Kidney (tissue), 14 donors: ENCODE measurements around the gene SORCS2. TPM values are rescaled to one million over a fixed set of nuclear protein-coding genes. Genes with fewer than 3 reads are reported as not detected.

Experiments used
- DNase-seq, 5 donors: peaks; one replicate each; pipeline ENCODE4 v3.0.0-alpha.2; 2013 to 2020
- FAIRE-seq: peaks from 2 replicates; lab custom pipeline; 2012; peaks lifted over from hg19 to GRCh38; lab: Jason Lieb, UNC
- H3K27ac ChIP-seq, 2 donors: one replicate each; pipeline ENCODE4 v1.7.0; 2013; ENCODE audit warnings: low read depth in 2 of 2, low read length in 2 of 2, inconsistent platforms in 1 of 2
- H3K27me3 ChIP-seq: one replicate; pipeline ENCODE4 v1.7.1; 2013; ENCODE audit warnings: low read length, inconsistent platforms; ENCODE audit not compliant: control insufficient read depth, insufficient read depth
- H3K36me3 ChIP-seq, 3 donors: one replicate each; pipeline versions ENCODE4 v1.7.0 to v1.7.1; 2013; ENCODE audit warnings: low read length in 3 of 3, control low read depth in 1 of 3, inconsistent platforms in 1 of 3; ENCODE audit not compliant: insufficient read depth in 3 of 3, control insufficient read depth in 2 of 3
- H3K4me1 ChIP-seq, 3 donors: one replicate each; pipeline versions ENCODE4 v1.7.0 to v1.7.1; 2013; ENCODE audit warnings: low read length in 3 of 3, inconsistent platforms in 1 of 3, low read depth in 1 of 3; ENCODE audit not compliant: control insufficient read depth in 2 of 3, insufficient read depth in 2 of 3
- H3K4me3 ChIP-seq, 3 donors: one replicate each; pipeline versions ENCODE4 v1.7.0 to v1.8.1; 2013; ENCODE audit warnings: low read length in 3 of 3, control low read depth in 1 of 3, inconsistent platforms in 1 of 3
- H3K9ac ChIP-seq, 3 donors: one replicate each; pipeline versions ENCODE4 v1.7.0 to v1.7.1; 2013; ENCODE audit warnings: low read length in 3 of 3, control low read depth in 1 of 3, inconsistent platforms in 1 of 3
- H3K9me3 ChIP-seq, 3 donors: one replicate each; pipeline versions ENCODE4 v1.7.0 to v1.7.1; 2013; ENCODE audit warnings: low read length in 3 of 3, control low read depth in 1 of 3, inconsistent platforms in 1 of 3; ENCODE audit not compliant: control insufficient read depth in 2 of 3, insufficient read depth in 1 of 3
- CTCF ChIP-seq: IDR thresholded peaks from 3 replicates; pipeline ENCODE4 v1.5.1; 2012; ENCODE audit warnings: mild to moderate bottlenecking, moderate library complexity, borderline replicate concordance; ENCODE audit not compliant: insufficient read depth; ENCODE audit errors: extremely low read depth
- intact Hi-C: fragments of 100-400 bp; cut with DNase I; formaldehyde crosslinking; loops from one replicate; pipeline ENCODE4 v1.11.1; 2022
- polyA plus RNA-seq: library from polyadenylated mRNA; stranded (reverse); fragments of 350-450 nt; fragmentation: Illumina TruSeq; extraction: RNeasy Lipid Tissue Mini Kit (QIAGEN cat#74804); gene quantifications from one replicate; pipeline ENCODE4 v1.2.3, GENCODE V29; 2014; ENCODE audit warnings: low read depth, low replicate concordance; ENCODE audit not compliant: insufficient read depth
- total RNA-seq: library from RNA; stranded (reverse); fragmentation: NEBNext Ultra II Directional; extraction: Animal tissue kit (Norgen Biotek cat#: 25700); gene quantifications from one replicate; pipeline ENCODE4 v1.2.1, GENCODE V29; 2021
- donor health status: control.
- donor health status: control.
- donor health status: control.
- donor health status: control.
- donor health status: control.
- donor health status: DM: yes; HTN: yes; CAD: no.
- donor health status: Normal renal cell carcinoma (clear cell type).

Gene SORCS2
- total and polyA plus RNA-seq, 2 donors from 2014 or later = 6.1 to 9.1 TPM

GRCh38 chr4:7289589-7289988 lies 97.3 kb downstream of the SORCS2 start:
- H3K4me1 ChIP-seq = peaks cover 0 to 21% (median 0%) of the 10 kb centered on the region in 3 donors
- intact Hi-C loops = no loop called here
- no peaks in the 10 kb centered on the region for H3K36me3 ChIP-seq
- no peak for FAIRE-seq
- H3K9ac ChIP-seq = no peak overlapping the region
- H3K4me3 ChIP-seq = no peak overlapping the region
- H3K27ac ChIP-seq = no peak overlapping the region
- H3K27me3 ChIP-seq = no peaks in the 10 kb centered on the region
- DNase-seq = peak in 3 of 5 donors; percentile 42 to 57 (median 45)
- no peaks in the 10 kb centered on the region for H3K9me3 ChIP-seq
- TF ChIP-seq CTCF = no peak

- intact Hi-C loops = loop anchor here (10.0 kb wide), 1 partner anchor 97 kb away; the partner anchor contains the start of gene SORCS2
These were observed 99.2 kb downstream of the SORCS2 start for GRCh38 chr4:7291372-7292114.

GRCh38 chr4:7293703-7294102 lies 101.4 kb downstream of the SORCS2 start:
- no peak for FAIRE-seq
- intact Hi-C loops = loop anchor here (10.0 kb wide), 1 partner anchor 99 kb away; the partner anchor contains the start of gene SORCS2
- no peak overlapping the region for H3K27ac ChIP-seq
- H3K4me3 ChIP-seq = no peak overlapping the region
- H3K27me3 ChIP-seq = no peaks in the 10 kb centered on the region
- H3K9me3 ChIP-seq = no peaks in the 10 kb centered on the region
- H3K9ac ChIP-seq = no peak overlapping the region
- no peak for DNase-seq
- no peak for TF ChIP-seq CTCF
- peaks cover 0 to 21% (median 0%) of the 10 kb centered on the region in 3 donors for H3K4me1 ChIP-seq
- no peaks in the 10 kb centered on the region for H3K36me3 ChIP-seq

More at GRCh38 chr4:7291372-7292114, 99.2 kb downstream of the SORCS2 start:
- no peaks in the 10 kb centered on the region for H3K9me3 ChIP-seq
- H3K4me1 ChIP-seq = peaks cover 0 to 21% (median 0%) of the 10 kb centered on the region in 3 donors
- TF ChIP-seq CTCF = no peak
- no peak for FAIRE-seq
- H3K27me3 ChIP-seq = no peaks in the 10 kb centered on the region
- peak; percentile 43 to 89 (median 56) for DNase-seq
- peak overlapping the region; percentile 71 to 75 for H3K27ac ChIP-seq
- H3K4me3 ChIP-seq = peak overlapping the region in 1 of 3 donors; percentile 37
- no peaks in the 10 kb centered on the region for H3K36me3 ChIP-seq
- H3K9ac ChIP-seq = no peak overlapping the region
